Skeletal muscle satellite cell (primary cell): Measurements from ENCODE around the gene FANCF.
"Not testable (repeated sequence)": the region's sequence is repeated elsewhere in the genome, so short reads cannot be mapped to it uniquely, and the experiment has no call there.

Source experiments
- H3K27me3 ChIP-seq: 2 replicates; pipeline ENCODE4 v1.7.0; 2013; ENCODE audit warnings: low read length; ENCODE audit not compliant: control insufficient read depth, insufficient read depth
- H3K36me3 ChIP-seq: 2 replicates; pipeline ENCODE4 v1.7.0; 2013; ENCODE audit warnings: mild to moderate bottlenecking, control low read depth, low read length; ENCODE audit not compliant: insufficient read depth
- H3K4me1 ChIP-seq: 2 replicates; pipeline ENCODE4 v1.7.0; 2013; ENCODE audit warnings: low read length; ENCODE audit not compliant: control insufficient read depth, insufficient read depth
- H3K4me2 ChIP-seq: 2 replicates; pipeline ENCODE4 v1.7.0; 2013; ENCODE audit warnings: mild to moderate bottlenecking, low read length
- H3K4me3 ChIP-seq: 2 replicates; pipeline ENCODE4 v1.7.0; 2013; ENCODE audit warnings: low read length
- H3K9ac ChIP-seq: 2 replicates; pipeline ENCODE4 v1.7.0; 2013; ENCODE audit warnings: mild to moderate bottlenecking, low read depth, low read length, moderate library complexity
- H3K9me3 ChIP-seq: replicated peaks from 2 replicates; pipeline ENCODE4 v1.7.0; 2013; ENCODE audit warnings: mild to moderate bottlenecking, control low read depth, low read length

Gene FANCF

GRCh38 chr11:22656130-22656529, 30.5 kb upstream of the FANCF start:
- H3K9ac ChIP-seq: no peak overlapping the region
- H3K27me3 ChIP-seq: no peaks in the 10 kb centered on the region
- no peak overlapping the region for H3K4me2 ChIP-seq
- H3K4me1 ChIP-seq: no peaks in the 10 kb centered on the region
- H3K9me3 ChIP-seq: no peaks in the 10 kb centered on the region
- no peak overlapping the region for H3K4me3 ChIP-seq
- H3K36me3 ChIP-seq: no peaks in the 10 kb centered on the region

DNA sequence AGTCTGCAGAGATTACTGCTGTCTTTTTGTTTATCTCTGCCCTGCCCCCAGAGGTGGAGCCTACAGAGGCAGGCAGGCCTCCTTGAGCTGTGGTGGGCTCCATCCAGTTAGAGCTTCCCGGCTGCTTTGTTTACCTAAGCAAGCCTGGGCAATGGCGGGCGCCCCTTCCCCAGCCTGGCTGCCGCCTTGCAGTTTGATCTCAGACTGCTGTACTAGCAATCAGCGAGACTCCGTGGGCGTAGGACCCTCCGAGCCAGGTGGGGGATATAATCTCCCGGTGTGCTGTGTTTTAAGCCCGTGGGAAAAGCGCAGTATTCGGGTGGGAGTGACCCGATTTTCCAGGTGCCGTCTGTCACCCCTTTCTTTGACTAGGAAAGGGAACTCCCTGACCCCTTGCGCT, 26.7 kb upstream of the FANCF start:
- H3K9me3 ChIP-seq, H3K27me3 ChIP-seq, H3K4me2 ChIP-seq, H3K4me3 ChIP-seq, H3K4me1 ChIP-seq, H3K9ac ChIP-seq, H3K36me3 ChIP-seq: not testable (repeated sequence)

DNA sequence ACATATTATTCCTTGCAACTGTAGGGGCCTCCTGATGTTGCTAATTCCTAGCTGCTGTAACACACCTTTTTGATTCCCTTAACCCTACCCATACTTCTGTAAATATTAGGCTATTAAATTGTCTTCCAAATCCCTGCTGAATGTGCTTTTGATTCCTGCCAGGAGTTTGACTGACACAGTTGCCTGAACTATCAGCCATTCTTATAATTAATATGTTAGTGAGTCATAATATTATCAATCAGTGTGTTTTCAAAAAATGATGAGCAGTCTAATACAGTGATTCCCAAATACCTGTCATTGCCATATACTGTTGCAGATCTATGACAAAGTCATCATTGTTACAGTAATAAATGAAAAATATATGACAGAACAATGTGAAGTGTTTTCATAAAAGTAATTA, 15.9 kb upstream of the FANCF start:
- no peak overlapping the region for H3K4me3 ChIP-seq
- H3K4me1 ChIP-seq: no peaks in the 10 kb centered on the region
- no peak overlapping the region for H3K4me2 ChIP-seq
- no peak overlapping the region for H3K9ac ChIP-seq
- H3K9me3 ChIP-seq: no peaks in the 10 kb centered on the region
- H3K36me3 ChIP-seq: no peaks in the 10 kb centered on the region
- peaks cover 2% of the 10 kb centered on the region for H3K27me3 ChIP-seq

GRCh38 chr11:22640862-22641261, 15.2 kb upstream of the FANCF start:
- Histone ChIP-seq H3K4me3 (no peak overlapping the region), H3K9me3 (no peaks in the 10 kb centered on the region), H3K4me1 (no peaks in the 10 kb centered on the region), H3K36me3 (no peaks in the 10 kb centered on the region), H3K4me2 (no peak overlapping the region), H3K27me3 (peaks cover 2% of the 10 kb centered on the region), H3K9ac (no peak overlapping the region)

DNA sequence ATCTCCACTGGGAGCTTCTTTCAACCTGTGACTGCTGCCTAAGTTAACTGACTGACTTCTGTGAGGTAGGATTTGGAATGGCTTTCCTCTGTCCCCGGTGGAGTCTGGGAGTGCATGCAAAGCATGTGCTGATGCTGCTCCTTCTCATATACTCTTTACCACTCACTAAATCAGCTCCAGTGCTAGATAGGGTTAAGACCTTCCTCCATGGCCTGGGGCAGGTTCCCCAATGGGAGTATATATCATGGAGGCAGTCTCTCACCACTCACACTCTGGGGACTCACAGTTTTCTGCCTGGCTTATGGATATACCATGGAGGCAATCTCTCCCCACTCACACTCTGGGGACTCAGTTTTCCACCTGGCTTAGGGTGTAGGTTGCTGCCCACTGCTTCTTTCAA, 10.1 kb upstream of the FANCF start:
- Histone ChIP-seq H3K9ac (no peak overlapping the region), H3K4me3 (no peak overlapping the region), H3K4me1 (no peaks in the 10 kb centered on the region), H3K36me3 (no peaks in the 10 kb centered on the region), H3K9me3 (no peaks in the 10 kb centered on the region), H3K27me3 (peaks cover 5% of the 10 kb centered on the region), H3K4me2 (no peak overlapping the region)

DNA sequence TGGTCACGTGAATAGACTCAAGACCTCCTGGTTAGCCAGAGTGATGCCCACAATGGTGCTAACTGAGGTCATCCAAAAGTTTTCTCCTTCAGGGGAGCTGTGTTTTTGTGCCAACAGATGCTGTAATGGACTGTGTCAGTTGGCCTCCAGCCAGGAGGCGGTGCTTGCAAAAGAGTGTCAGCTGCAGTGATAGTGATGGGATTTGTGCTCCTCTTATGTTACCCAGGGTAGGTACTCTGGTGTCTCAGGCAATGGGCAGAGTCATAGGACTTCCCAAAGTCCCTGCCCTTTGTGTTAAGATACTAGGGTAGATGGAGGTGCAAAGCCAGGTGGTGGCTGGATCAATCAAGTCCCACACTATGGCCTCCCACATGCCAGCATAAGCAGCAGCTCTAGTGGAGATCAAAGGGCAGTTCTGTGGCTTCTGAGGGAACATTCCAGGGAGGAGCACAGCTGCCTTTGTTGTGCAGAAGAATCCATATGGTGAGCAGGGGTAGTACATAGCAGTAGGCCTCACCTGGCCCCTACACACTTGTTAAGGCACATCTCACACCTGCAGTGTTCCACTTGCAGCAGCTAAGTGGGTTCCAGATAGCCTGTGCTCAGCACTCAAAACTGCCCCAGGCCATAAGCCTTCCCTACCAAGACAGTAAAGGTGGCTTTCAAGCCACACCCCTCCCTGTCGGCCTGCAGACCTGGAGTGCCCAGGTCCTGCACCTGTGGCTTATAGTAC, 9.4 kb upstream of the FANCF start:
- Histone ChIP-seq H3K4me1 (no peaks in the 10 kb centered on the region), H3K9me3 (no peaks in the 10 kb centered on the region), H3K4me2 (no peak overlapping the region), H3K4me3 (no peak overlapping the region), H3K36me3 (no peaks in the 10 kb centered on the region), H3K27me3 (peaks cover 4% of the 10 kb centered on the region), H3K9ac (no peak overlapping the region)

DNA sequence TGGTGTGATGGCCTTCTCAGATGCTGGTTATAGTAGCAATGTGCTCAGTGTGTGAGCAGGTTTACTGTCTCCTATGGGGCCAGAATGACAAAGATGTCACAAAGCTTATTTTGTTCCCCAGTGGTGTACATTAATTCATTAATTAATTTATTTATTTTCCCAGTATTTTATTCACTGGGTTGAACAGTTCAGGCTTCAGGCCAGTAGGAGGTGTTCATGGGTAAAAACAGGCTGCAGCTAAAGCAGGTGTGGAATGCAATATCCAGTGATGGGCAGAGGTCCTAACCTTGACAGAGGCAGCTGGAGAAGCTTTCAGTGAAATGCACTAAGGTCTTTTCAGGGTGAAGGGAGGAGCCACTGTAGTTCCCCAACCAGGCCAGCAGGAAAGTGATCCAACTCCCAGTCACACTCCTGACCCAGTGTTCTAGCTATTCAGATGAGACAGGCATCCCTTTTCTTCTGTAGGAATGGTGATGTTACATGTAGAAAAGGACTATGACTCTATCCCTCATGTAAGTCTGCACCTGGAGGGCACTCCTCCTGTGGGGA, 7.8 kb upstream of the FANCF start:
- Histone ChIP-seq H3K9me3 (no peaks in the 10 kb centered on the region), H3K9ac (no peak overlapping the region), H3K4me2 (no peak overlapping the region), H3K36me3 (no peaks in the 10 kb centered on the region), H3K27me3 (peaks cover 4% of the 10 kb centered on the region), H3K4me3 (no peak overlapping the region), H3K4me1 (no peaks in the 10 kb centered on the region)

- no peaks in the 10 kb centered on the region for H3K36me3 ChIP-seq
- H3K9ac ChIP-seq: no peak overlapping the region
- H3K27me3 ChIP-seq: peaks cover 4% of the 10 kb centered on the region
- H3K4me3 ChIP-seq: no peak overlapping the region
- H3K4me1 ChIP-seq: peaks cover 8% of the 10 kb centered on the region
- H3K9me3 ChIP-seq: no peaks in the 10 kb centered on the region
- no peak overlapping the region for H3K4me2 ChIP-seq
These were observed 1.8 kb upstream of the FANCF start for GRCh38 chr11:22627421-22627820.

DNA sequence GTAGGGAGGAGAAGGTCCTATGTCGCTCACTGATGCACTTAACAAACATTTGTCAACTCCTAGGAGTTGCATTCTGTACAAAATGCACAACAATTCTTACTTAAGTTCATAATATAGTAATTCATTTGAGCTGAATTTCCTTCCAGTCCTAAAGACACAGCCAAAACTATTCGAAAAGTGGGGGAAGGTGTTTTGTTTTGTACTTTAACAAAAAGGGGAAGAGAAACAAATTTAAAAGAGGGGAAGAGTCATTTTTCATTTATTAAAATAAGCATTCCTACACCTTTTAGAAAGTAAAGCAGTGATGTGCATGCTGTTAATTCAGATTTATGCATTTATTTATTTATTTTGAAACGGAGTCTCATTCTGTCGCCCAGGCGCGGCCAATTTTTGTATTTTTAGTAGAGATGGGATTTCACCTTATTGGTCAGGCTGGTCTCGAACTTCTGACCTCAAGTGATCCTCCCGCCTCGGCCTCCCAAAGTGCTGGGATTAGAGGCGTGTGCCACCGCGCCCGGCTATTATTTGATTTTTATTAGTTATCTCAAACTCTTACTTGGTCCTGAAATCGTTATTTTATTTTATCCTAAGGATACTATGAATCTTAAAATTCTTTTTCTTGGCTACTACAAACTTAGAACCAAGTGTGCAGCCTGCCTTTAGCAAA, 1.1 kb upstream of the FANCF start:
- Histone ChIP-seq H3K27me3 (no peaks in the 10 kb centered on the region), H3K4me2 (peak overlapping the region; percentile 97), H3K9ac (no peak overlapping the region), H3K36me3 (no peaks in the 10 kb centered on the region), H3K9me3 (no peaks in the 10 kb centered on the region), H3K4me1 (peaks cover 8% of the 10 kb centered on the region), H3K4me3 (peak overlapping the region; percentile 98)

GRCh38 chr11:22624742-22625447, 728 bp downstream of the FANCF start:
- Histone ChIP-seq H3K4me3 (peak overlapping the region; percentile 98), H3K4me2 (peak overlapping the region; percentile 97), H3K9ac (peak overlapping the region; percentile 88), H3K27me3 (no peaks in the 10 kb centered on the region), H3K9me3 (no peaks in the 10 kb centered on the region), H3K4me1 (peaks cover 8% of the 10 kb centered on the region), H3K36me3 (no peaks in the 10 kb centered on the region)

DNA sequence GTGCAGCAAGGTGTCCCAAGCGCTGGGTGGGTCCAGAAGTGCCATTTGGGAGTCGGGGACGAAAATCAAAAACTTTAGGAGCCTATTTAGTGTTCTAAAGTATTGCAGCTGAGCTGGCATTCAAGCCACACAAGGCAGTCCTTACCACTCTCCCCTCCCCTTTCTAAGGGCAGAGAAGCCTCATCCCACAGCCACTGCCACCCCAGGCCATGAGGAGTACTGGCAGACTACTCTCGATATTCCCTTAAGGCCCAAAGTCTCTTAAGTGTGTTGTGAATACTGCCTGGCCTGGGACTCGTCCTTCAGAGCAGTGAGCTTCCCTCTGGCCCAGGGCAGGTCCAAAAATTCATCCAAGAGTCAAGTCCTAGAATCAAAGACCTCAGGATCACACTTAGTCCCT, 7.8 kb downstream of the FANCF start:
- H3K27me3 ChIP-seq: no peaks in the 10 kb centered on the region
- no peak overlapping the region for H3K9ac ChIP-seq
- H3K4me1 ChIP-seq: no peaks in the 10 kb centered on the region
- no peak overlapping the region for H3K4me2 ChIP-seq
- no peaks in the 10 kb centered on the region for H3K36me3 ChIP-seq
- H3K4me3 ChIP-seq: no peak overlapping the region
- no peaks in the 10 kb centered on the region for H3K9me3 ChIP-seq
